Measurements from ENCODE around the gene MAGEC1. TPM values are rescaled to one million over a fixed set of nuclear protein-coding genes. Genes with fewer than 3 reads are reported as not detected.

Gene MAGEC1, protein sequence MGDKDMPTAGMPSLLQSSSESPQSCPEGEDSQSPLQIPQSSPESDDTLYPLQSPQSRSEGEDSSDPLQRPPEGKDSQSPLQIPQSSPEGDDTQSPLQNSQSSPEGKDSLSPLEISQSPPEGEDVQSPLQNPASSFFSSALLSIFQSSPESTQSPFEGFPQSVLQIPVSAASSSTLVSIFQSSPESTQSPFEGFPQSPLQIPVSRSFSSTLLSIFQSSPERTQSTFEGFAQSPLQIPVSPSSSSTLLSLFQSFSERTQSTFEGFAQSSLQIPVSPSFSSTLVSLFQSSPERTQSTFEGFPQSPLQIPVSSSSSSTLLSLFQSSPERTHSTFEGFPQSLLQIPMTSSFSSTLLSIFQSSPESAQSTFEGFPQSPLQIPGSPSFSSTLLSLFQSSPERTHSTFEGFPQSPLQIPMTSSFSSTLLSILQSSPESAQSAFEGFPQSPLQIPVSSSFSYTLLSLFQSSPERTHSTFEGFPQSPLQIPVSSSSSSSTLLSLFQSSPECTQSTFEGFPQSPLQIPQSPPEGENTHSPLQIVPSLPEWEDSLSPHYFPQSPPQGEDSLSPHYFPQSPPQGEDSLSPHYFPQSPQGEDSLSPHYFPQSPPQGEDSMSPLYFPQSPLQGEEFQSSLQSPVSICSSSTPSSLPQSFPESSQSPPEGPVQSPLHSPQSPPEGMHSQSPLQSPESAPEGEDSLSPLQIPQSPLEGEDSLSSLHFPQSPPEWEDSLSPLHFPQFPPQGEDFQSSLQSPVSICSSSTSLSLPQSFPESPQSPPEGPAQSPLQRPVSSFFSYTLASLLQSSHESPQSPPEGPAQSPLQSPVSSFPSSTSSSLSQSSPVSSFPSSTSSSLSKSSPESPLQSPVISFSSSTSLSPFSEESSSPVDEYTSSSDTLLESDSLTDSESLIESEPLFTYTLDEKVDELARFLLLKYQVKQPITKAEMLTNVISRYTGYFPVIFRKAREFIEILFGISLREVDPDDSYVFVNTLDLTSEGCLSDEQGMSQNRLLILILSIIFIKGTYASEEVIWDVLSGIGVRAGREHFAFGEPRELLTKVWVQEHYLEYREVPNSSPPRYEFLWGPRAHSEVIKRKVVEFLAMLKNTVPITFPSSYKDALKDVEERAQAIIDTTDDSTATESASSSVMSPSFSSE
- total RNA-seq = not detected in 2 replicates

GRCh38 chrX:141903400-141904155, at the start of gene MAGEC1:
Gene MAGEC1 (plus strand): TSS chrX:141903894. CDS start chrX:141905073, 1,179 bp downstream.

Other genes starting within 250 kb of the MAGEC1 start
- not detected in 2 replicates for gene SPANXD, start 205.2 kb upstream of the MAGEC1 start, total RNA-seq
- gene MAGEC3, start 65.6 kb upstream of the MAGEC1 start, total RNA-seq = not detected in 2 replicates

Data from thoracic aorta endothelial cell (primary cell).